ENCODE results near the gene BATF. TPM values are rescaled to one million over a fixed set of nuclear protein-coding genes. Genes with fewer than 3 reads are reported as not detected.

BATF gene
- total RNA-seq, 2 experiments from 2014 or later, result 46.4 to 47.0 TPM

GRCh38 chr14:75563931-75564330, 41.7 kb downstream of the BATF start:
- TF ChIP-seq CTCF (IDR thresholded peaks at IDR 0.05), result no peak
- H3K4me1 Mint-ChIP-seq (ENCODE audit: low read depth), result peaks cover 81% of the 10 kb centered on the region
- ATAC-seq (no peak), DNase-seq (no peak)
- POLR2A ChIA-PET, result interaction anchor here (0.7 to 5.2 kb wide), 5 partner anchors 21 to 76 kb away, joined by 3 to 27 read pairs (median 3); partner anchors contain the start of gene BATF
- H3K27me3 Mint-ChIP-seq, result no peaks in the 10 kb centered on the region
- H3K27ac Mint-ChIP-seq, result no peak overlapping the region
- H3K4me3 Mint-ChIP-seq, result no peak overlapping the region
- H3K36me3 Mint-ChIP-seq (ENCODE audit: low read depth), result no peaks in the 10 kb centered on the region
- intact Hi-C loops (cut with micrococcal nuclease), result loop anchor here (5.0 to 10.0 kb wide), 2 partner anchors 72 to 259 kb away; no protein-coding TSS in a partner anchor
- CTCF ChIA-PET, result interaction anchor here (0.6 to 6.1 kb wide), 5 partner anchors 14 to 269 kb away, joined by 3 to 87 read pairs (median 7); partner anchors contain the start of genes BATF and FLVCR2
- no peaks in the 10 kb centered on the region for H3K9me3 Mint-ChIP-seq

GRCh38 chr14:75565056-75565455, 42.8 kb downstream of the BATF start:
- peaks cover 79% of the 10 kb centered on the region for H3K4me1 Mint-ChIP-seq (ENCODE audit: low read depth)
- H3K9me3 Mint-ChIP-seq, result no peaks in the 10 kb centered on the region
- DNase-seq, result no peak

GRCh38 chr14:75566321-75566720, 44.1 kb downstream of the BATF start:
- ATAC-seq, result peak; percentile 82
- intact Hi-C loops (cut with micrococcal nuclease), result loop anchor here (10.0 kb wide), 1 partner anchor 262 kb away; no protein-coding TSS in a partner anchor

More at GRCh38 chr14:75565056-75565455, 42.8 kb downstream of the BATF start:
- ChIA-PET CTCF (interaction anchor here (6.1 kb wide), 1 partner anchor 13 kb away, joined by 29 read pairs; the partner anchor contains the start of gene FLVCR2), POLR2A (no interaction called here)
- Mint-ChIP-seq H3K27ac (no peak overlapping the region), H3K36me3 (ENCODE audit: low read depth) (no peaks in the 10 kb centered on the region), H3K27me3 (no peaks in the 10 kb centered on the region), H3K4me3 (no peak overlapping the region)
- no peak for ATAC-seq
- no peak for TF ChIP-seq CTCF (IDR thresholded peaks at IDR 0.05)
- intact Hi-C loops (cut with micrococcal nuclease), result loop anchor here (10.0 kb wide), 1 partner anchor 260 kb away; no protein-coding TSS in a partner anchor

GRCh38 chr14:75566752-75567151, 44.5 kb downstream of the BATF start:
- Mint-ChIP-seq H3K27me3 (no peaks in the 10 kb centered on the region), H3K27ac (peak overlapping the region; percentile 88), H3K9me3 (no peaks in the 10 kb centered on the region), H3K4me3 (peak overlapping the region; percentile 30), H3K36me3 (ENCODE audit: low read depth) (no peaks in the 10 kb centered on the region), H3K4me1 (ENCODE audit: low read depth) (peaks cover 76% of the 10 kb centered on the region)
- ChIA-PET POLR2A (interaction anchor here (0.7 to 2.0 kb wide), 11 partner anchors 8 to 94 kb away, joined by 3 to 8 read pairs (median 5); partner anchors contain the start of genes BATF, ERG28 and TTLL5), CTCF (interaction anchor here (0.7 to 4.1 kb wide), 20 partner anchors 10 to 1194 kb away, joined by 3 to 37 read pairs (median 4); partner anchors contain the start of genes BATF, FLVCR2 and VASH1)
- no peak for DNase-seq
- intact Hi-C loops (cut with micrococcal nuclease), result loop anchor here (10.0 kb wide), 1 partner anchor 262 kb away; no protein-coding TSS in a partner anchor
- no peak for ATAC-seq
- no peak for TF ChIP-seq CTCF (IDR thresholded peaks at IDR 0.05)

More at GRCh38 chr14:75566321-75566720, 44.1 kb downstream of the BATF start:
- Mint-ChIP-seq H3K4me3 (peak overlapping the region; percentile 30), H3K4me1 (ENCODE audit: low read depth) (peaks cover 76% of the 10 kb centered on the region), H3K27me3 (no peaks in the 10 kb centered on the region), H3K36me3 (ENCODE audit: low read depth) (no peaks in the 10 kb centered on the region), H3K9me3 (no peaks in the 10 kb centered on the region), H3K27ac (peak overlapping the region; percentile 88)
- peak; percentile 96 for DNase-seq
- TF ChIP-seq CTCF (IDR thresholded peaks at IDR 0.05), result no peak
- ChIA-PET CTCF (interaction anchor here (0.7 to 4.1 kb wide), 20 partner anchors 11 to 1195 kb away, joined by 3 to 37 read pairs (median 4); partner anchors contain the start of genes BATF, FLVCR2 and VASH1), POLR2A (interaction anchor here (0.6 to 2.0 kb wide), 12 partner anchors 9 to 94 kb away, joined by 3 to 8 read pairs (median 4); partner anchors contain the start of genes BATF, ERG28 and TTLL5)

GRCh38 chr14:75568140-75568539, 45.9 kb downstream of the BATF start:
- no peak for ATAC-seq
- H3K4me3 Mint-ChIP-seq, result no peak overlapping the region
- DNase-seq, result no peak
- TF ChIP-seq CTCF (IDR thresholded peaks at IDR 0.05), result no peak
- H3K4me1 Mint-ChIP-seq (ENCODE audit: low read depth), result peaks cover 68% of the 10 kb centered on the region
- intact Hi-C loops (cut with micrococcal nuclease), result loop anchor here (10.0 kb wide), 1 partner anchor 263 kb away; no protein-coding TSS in a partner anchor
- H3K27me3 Mint-ChIP-seq, result peaks cover 2% of the 10 kb centered on the region
- POLR2A ChIA-PET, result interaction anchor here (0.7 to 1.6 kb wide), 4 partner anchors 9 to 85 kb away, joined by 3 to 4 read pairs (median 3); no protein-coding TSS in a partner anchor
- no peaks in the 10 kb centered on the region for H3K9me3 Mint-ChIP-seq
- CTCF ChIA-PET, result interaction anchor here (1.0 to 4.1 kb wide), 5 partner anchors 9 to 86 kb away, joined by 3 to 37 read pairs (median 10); partner anchors contain the start of gene FLVCR2
- no peaks in the 10 kb centered on the region for H3K36me3 Mint-ChIP-seq (ENCODE audit: low read depth)
- peak overlapping the region; percentile 57 for H3K27ac Mint-ChIP-seq

Data from activated CD8-positive, alpha-beta T cell treated with anti-CD3 and anti-CD28 coated beads for 36 hours (primary cell).